H1 (cell line): ENCODE measurements around the gene KAT14. TPM values are rescaled to one million over a fixed set of nuclear protein-coding genes. Genes with fewer than 3 reads are reported as not detected.

Source experiments
- CTCF ChIA-PET: fragments of 300-600 bp; sonication (Branson Sonifier 250); formaldehyde crosslinking; loops from one replicate; lab custom pipeline; 2021; ENCODE audit not compliant: partially characterized antibody; lab: Charles Lee
- POLR2A ChIA-PET: fragments of 300-600 bp; sonication (Branson Sonifier 250); formaldehyde crosslinking; loops from one replicate; lab custom pipeline; 2021; ENCODE audit warnings: inconsistent platforms; ENCODE audit not compliant: partially characterized antibody; lab: Charles Lee
- DNase-seq, 2 experiments: peaks; one replicate each; pipeline versions ENCODE4 v3.0.0 to v3.0.0-alpha.2; 2010 to 2022; ENCODE audit warnings: low spot score in 2 of 2, low read depth in 1 of 2, mixed read lengths in 1 of 2
- FAIRE-seq: peaks from 2 replicates; lab custom pipeline; 2011; peaks lifted over from hg19 to GRCh38; lab: Jason Lieb, UNC
- H2AFZ ChIP-seq: 2 replicates; pipeline ENCODE4 v1.8.1; 2012; ENCODE audit warnings: low read length, inconsistent platforms
- H2AK5ac ChIP-seq: 2 replicates; pipeline ENCODE4 v1.6.1; 2013; ENCODE audit warnings: low read depth, low read length
- H2BK120ac ChIP-seq: replicated peaks from 2 replicates; pipeline ENCODE3; 2013; ENCODE audit warnings: low read depth, low read length, inconsistent platforms
- H2BK12ac ChIP-seq: 2 replicates; pipeline ENCODE4 v1.6.1; 2013; ENCODE audit warnings: low read depth, low read length
- H2BK15ac ChIP-seq: 2 replicates; pipeline ENCODE4 v1.6.1; 2013; ENCODE audit warnings: low read length
- H2BK20ac ChIP-seq: 2 replicates; pipeline ENCODE4 v1.6.1; 2013; ENCODE audit warnings: low read length
- H2BK5ac ChIP-seq: 2 replicates; pipeline ENCODE4 v1.6.1; 2013; ENCODE audit warnings: low read depth, low read length
- H3K14ac ChIP-seq: 2 replicates; pipeline ENCODE4 v1.6.1; 2013; ENCODE audit warnings: inconsistent platforms; ENCODE audit not compliant: insufficient read length
- H3K18ac ChIP-seq: 2 replicates; pipeline ENCODE4 v1.6.1; 2013; ENCODE audit warnings: low read length; ENCODE audit errors: extremely low read depth
- H3K23ac ChIP-seq: 2 replicates; pipeline ENCODE4 v1.6.1; 2013; ENCODE audit warnings: inconsistent platforms; ENCODE audit not compliant: insufficient read length
- H3K23me2 ChIP-seq: 2 replicates; pipeline ENCODE4 v1.6.1; 2013; ENCODE audit warnings: low read depth, low read length
- H3K27ac ChIP-seq: 2 replicates; pipeline ENCODE4 v1.6.1; 2011; ENCODE audit warnings: low read depth, low read length, inconsistent platforms
- H3K27me3 ChIP-seq, 4 experiments: replicated peaks in 1 of 4; 1 replicate in 1 of 4; 2 replicates in 3 of 4; pipeline versions ENCODE4 v1.6.1 to v1.8.1; 2011 to 2013; ENCODE audit warnings: low read length in 3 of 4, mild to moderate bottlenecking in 3 of 4, inconsistent platforms in 2 of 4, mixed read lengths in 2 of 4, moderate library complexity in 1 of 4; ENCODE audit not compliant: control insufficient read depth in 3 of 4, insufficient read depth in 3 of 4; ENCODE audit errors: extremely low read depth in 1 of 4
- H3K36me3 ChIP-seq, 4 experiments: 2 replicates each; pipeline versions ENCODE4 v1.6.1 to v1.8.1; 2011 to 2013; ENCODE audit warnings: mild to moderate bottlenecking in 4 of 4, low read length in 3 of 4, moderate library complexity in 2 of 4, control low read depth in 1 of 4, inconsistent platforms in 1 of 4; ENCODE audit not compliant: insufficient read depth in 4 of 4, control insufficient read depth in 2 of 4
- H3K4ac ChIP-seq: replicated peaks from 2 replicates; pipeline ENCODE3; 2013; ENCODE audit warnings: low read length, low read depth, mixed read lengths, inconsistent platforms; ENCODE audit not compliant: insufficient read length
- H3K4me1 ChIP-seq, 4 experiments: replicated peaks in 1 of 4; 1 replicate in 1 of 4; 2 replicates in 3 of 4; pipeline versions ENCODE4 v1.6.1 to v1.8.1; 2011 to 2013; ENCODE audit warnings: low read length in 3 of 4, inconsistent platforms in 2 of 4, mixed read lengths in 1 of 4; ENCODE audit not compliant: insufficient read depth in 4 of 4, control insufficient read depth in 3 of 4
- H3K4me2 ChIP-seq, 2 experiments: 2 replicates each; pipeline versions ENCODE4 v1.6.1 to v1.8.1; 2011 to 2013; ENCODE audit warnings: low read depth in 2 of 2, low read length in 2 of 2, control low read depth in 1 of 2, inconsistent platforms in 1 of 2, mild to moderate bottlenecking in 1 of 2; ENCODE audit not compliant: insufficient read depth in 1 of 2
- H3K4me3 ChIP-seq, 4 experiments: fragments of 200-600, 300-600 bp in 1 of 4; sonication (generic), shearing (Covaris generic), sonication (Bioruptor Twin) in 1 of 4; 2 replicates each; pipeline versions ENCODE4 v1.5.1 to v1.8.1; 2011 to 2016; ENCODE audit warnings: low read length in 4 of 4, low read depth in 3 of 4, control low read depth in 2 of 4, inconsistent platforms in 2 of 4, mild to moderate bottlenecking in 2 of 4, mixed read lengths in 1 of 4, moderate library complexity in 1 of 4; ENCODE audit not compliant: insufficient read depth in 2 of 4; ENCODE audit errors: extremely low read depth in 1 of 4
- H3K56ac ChIP-seq: replicated peaks from 2 replicates; pipeline ENCODE3; 2013; ENCODE audit warnings: low read depth, mild to moderate bottlenecking, mixed read lengths, low read length, inconsistent platforms; ENCODE audit not compliant: insufficient read length
- H3K79me1 ChIP-seq: 2 replicates; pipeline ENCODE4 v1.6.1; 2013; ENCODE audit warnings: low read depth, low read length, control low read depth
- H3K79me2 ChIP-seq, 2 experiments: 2 replicates each; pipeline versions ENCODE4 v1.6.1 to v1.8.1; 2012 to 2013; ENCODE audit warnings: low read length in 2 of 2, mild to moderate bottlenecking in 2 of 2, inconsistent platforms in 1 of 2; ENCODE audit not compliant: insufficient read depth in 2 of 2, control insufficient read depth in 1 of 2
- H3K9ac ChIP-seq, 4 experiments: replicated peaks in 1 of 4; 1 replicate in 1 of 4; 2 replicates in 3 of 4; pipeline versions ENCODE4 v1.6.1 to v1.8.1; 2011 to 2013; ENCODE audit warnings: low read depth in 3 of 4, low read length in 3 of 4, control low read depth in 2 of 4, mild to moderate bottlenecking in 2 of 4, moderate library complexity in 2 of 4, inconsistent platforms in 1 of 4; ENCODE audit errors: extremely low read depth in 1 of 4
- H3K9me3 ChIP-seq, 2 experiments: 2 replicates each; pipeline versions ENCODE4 v1.6.1 to v1.8.1; 2012 to 2013; ENCODE audit warnings: mild to moderate bottlenecking in 2 of 2, moderate library complexity in 2 of 2, control low read depth in 1 of 2, inconsistent platforms in 1 of 2, low read depth in 1 of 2, low read length in 1 of 2, mixed read lengths in 1 of 2; ENCODE audit not compliant: insufficient read depth in 2 of 2
- H4K20me1 ChIP-seq, 2 experiments: replicated peaks in 1 of 2; 2 replicates each; pipeline versions ENCODE3 to v1.8.1; 2011 to 2013; ENCODE audit warnings: inconsistent platforms in 2 of 2, low read length in 2 of 2, mild to moderate bottlenecking in 1 of 2; ENCODE audit not compliant: insufficient read depth in 2 of 2, control insufficient read depth in 1 of 2
- H4K5ac ChIP-seq: 2 replicates; pipeline ENCODE4 v1.6.1; 2013; ENCODE audit warnings: low read length, low read depth, mixed read lengths, inconsistent platforms; ENCODE audit not compliant: insufficient read length
- H4K8ac ChIP-seq: 2 replicates; pipeline ENCODE4 v1.8.0; 2013; ENCODE audit warnings: mild to moderate bottlenecking, moderate library complexity, low read length, inconsistent platforms; ENCODE audit not compliant: insufficient read depth; ENCODE audit errors: extremely low read depth
- H4K91ac ChIP-seq: replicated peaks from 2 replicates; pipeline ENCODE3; 2013; ENCODE audit warnings: low read length, mixed read lengths, inconsistent platforms; ENCODE audit not compliant: insufficient read length
- CREB1 ChIP-seq: IDR thresholded peaks from 2 replicates; pipeline ENCODE4 v1.6.1; 2012; ENCODE audit warnings: inconsistent platforms
- EP300 ChIP-seq, 2 experiments: IDR thresholded peaks; 1 replicate in 1 of 2; 2 replicates in 1 of 2; pipeline ENCODE4 v1.6.1; 2011 to 2012; ENCODE audit warnings: low read depth in 2 of 2, low read length in 2 of 2, mild to moderate bottlenecking in 2 of 2, borderline replicate concordance in 1 of 2, inconsistent platforms in 1 of 2, moderate library complexity in 1 of 2
- NANOG ChIP-seq: IDR thresholded peaks from 2 replicates; pipeline ENCODE4 v1.6.1; 2011; ENCODE audit warnings: low read length, low read depth, mild to moderate bottlenecking, inconsistent platforms; ENCODE audit not compliant: insufficient read depth, poor library complexity, severe bottlenecking
- POU5F1 ChIP-seq: IDR thresholded peaks from 2 replicates; pipeline ENCODE4 v1.6.1; 2011; ENCODE audit warnings: low read depth, mild to moderate bottlenecking, low read length, moderate library complexity
- SRF ChIP-seq: IDR thresholded peaks from 2 replicates; pipeline ENCODE4 v1.6.1; 2011; ENCODE audit warnings: mild to moderate bottlenecking, low read depth, low read length, moderate library complexity
- WGBS, 2 experiments: shearing (Covaris generic) in 1 of 2; methylation state at CpG; one replicate each; pipeline versions ENCODE4 v1.1.6 to v1.1.7; 2013 to 2015; ENCODE audit warnings: low lambda C conversion rate in 2 of 2, mixed read lengths in 2 of 2, inconsistent platforms in 1 of 2, low coverage in 1 of 2, missing lambda C conversion rate in 1 of 2; ENCODE audit not compliant: insufficient replicate concordance in 2 of 2, insufficient coverage in 1 of 2, insufficient read length in 1 of 2; ENCODE audit errors: extremely low coverage in 1 of 2, missing lambda C conversion rate in 1 of 2; 5-methylcytosine and 5-hydroxymethylcytosine counted together
- polyA plus RNA-seq, 7 experiments: library from polyadenylated mRNA; depleted of rRNA in 3 of 7; stranded (reverse) in 5 of 7; unstranded in 2 of 7; fragments of >200 nt in 5 of 7; fragments of 200-250 nt in 2 of 7; gene quantifications; 1 replicate in 5 of 7; 2 replicates in 1 of 7; 4 replicates in 1 of 7; pipeline versions ENCODE4 v1.2.1 to v1.2.3, GENCODE V29; 2011 to 2013; ENCODE audit warnings: missing spikeins in 2 of 7, mixed read lengths in 2 of 7
- total RNA-seq: library from RNA; stranded (reverse); fragmentation: NEBNext Ultra II Directional; extraction: Animal tissue kit (Norgen Biotek cat#: 25700); gene quantifications from 2 replicates; pipeline ENCODE4 v1.2.1, GENCODE V29; 2021

Gene KAT14
- total and polyA plus RNA-seq, 2 of the 8 experiments (the other 6 are each of a cell fraction or from before 2014, with no cell fraction given) = 17.3 to 29.3 TPM

DNA sequence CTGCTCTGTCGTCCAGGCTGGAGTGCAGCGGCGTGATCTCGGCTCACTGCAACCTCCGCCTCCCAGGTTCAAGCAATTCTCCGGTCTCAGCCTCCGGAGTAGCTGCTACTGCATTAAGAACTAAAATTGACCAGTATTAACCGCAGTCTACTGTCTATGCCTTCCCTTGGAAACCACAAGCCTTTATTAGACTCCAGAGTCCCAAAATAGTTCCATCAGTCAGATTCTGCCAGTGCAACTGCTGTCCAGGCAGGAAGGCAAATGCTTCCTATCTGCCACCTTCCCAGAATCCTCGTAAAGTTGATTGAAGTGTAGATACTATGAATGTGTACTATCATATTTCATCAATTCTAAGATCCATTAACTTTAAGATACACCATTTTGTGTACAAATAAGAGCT lies 16.7 kb downstream of the KAT14 start:
- Histone ChIP-seq H3K4me2 (no peak overlapping the region), H4K20me1 (peaks cover 0 to 2% of the 10 kb centered on the region in 2 experiments), H3K4me3 (no peak overlapping the region), H2BK120ac (no peak overlapping the region), H3K79me2 (no peaks in the 10 kb centered on the region), H2BK5ac (no peak overlapping the region), H3K27me3 (no peaks in the 10 kb centered on the region), H3K27ac (no peak overlapping the region), H2BK15ac (no peak overlapping the region), H3K23me2 (no peaks in the 10 kb centered on the region), H3K4me1 (no peaks in the 10 kb centered on the region), H2BK12ac (no peak overlapping the region), H3K4ac (no peak overlapping the region), H4K8ac (no peak overlapping the region), H2BK20ac (no peak overlapping the region), H3K23ac (no peak overlapping the region), H3K14ac (no peak overlapping the region), H3K18ac (no peak overlapping the region), H3K56ac (no peak overlapping the region), H3K79me1 (no peaks in the 10 kb centered on the region), H3K36me3 (peaks cover 0 to 39% (median 15%) of the 10 kb centered on the region in 4 experiments; a peak in 5 of 8 replicates), H3K9me3 (no peaks in the 10 kb centered on the region), H4K5ac (no peak overlapping the region), H3K9ac (no peak overlapping the region), H2AK5ac (no peak overlapping the region), H2AFZ (no peak overlapping the region), H4K91ac (no peak overlapping the region)
- TF ChIP-seq SRF (no peak), POU5F1 (no peak), CREB1 (no peak), NANOG (no peak), EP300 (IDR thresholded peaks at IDR 0.05; ENCODE audit: borderline replicate concordance in 1 of 2, low read depth in 2 of 2, low read length in 2 of 2) (no peak)
- ChIA-PET CTCF (interaction anchor here (0.6 to 1.3 kb wide), 3 partner anchors 22 to 125 kb away, joined by 3 to 5 read pairs (median 4); no protein-coding TSS in a partner anchor), POLR2A (interaction anchor here (2.0 kb wide), 1 partner anchor 16 kb away, joined by 6 read pairs; the partner anchor contains the start of genes KAT14 and PET117)
- 94% methylated on average over 9 of the region's 9 CpGs; no CpG with 5 or more reads in 1 of the 2 experiments for WGBS, 2 experiments
- DNase-seq = no peak
- no peak for FAIRE-seq
